ENCODE results near the gene ADRA2B. TPM values are rescaled to one million over a fixed set of nuclear protein-coding genes. Genes with fewer than 3 reads are reported as not detected.

The ADRA2B gene
- polyA plus RNA-seq, 4 donors, result 0.69 to 1.5 TPM; not detected in 2

GRCh38 chr2:96117701-96118588 lies 1.6 kb upstream of the ADRA2B start:
- H3K36me3 ChIP-seq (ENCODE audit: control insufficient read depth in 3 of 3, insufficient read depth in 2 of 3, low read depth in 1 of 3, low read length in 3 of 3), result no peaks in the 10 kb centered on the region
- no peak overlapping the region for H3K27ac ChIP-seq (ENCODE audit: low read depth in 1 of 3, low read length in 2 of 3)
- peaks cover 0 to 7% of the 10 kb centered on the region in 2 donors for H3K9me3 ChIP-seq (ENCODE audit: control insufficient read depth in 2 of 2, insufficient read depth in 1 of 2, low read depth in 1 of 2, low read length in 1 of 2)
- 37 to 53% (median 38%) methylated on average over 17 of the region's 17 CpGs for WGBS, 3 donors
- peaks cover 0 to 5% (median 2%) of the 10 kb centered on the region in 3 donors for H3K4me1 ChIP-seq (ENCODE audit: control insufficient read depth in 3 of 3, insufficient read depth in 2 of 3, low read depth in 1 of 3, low read length in 2 of 3)
- H3K27me3 ChIP-seq (ENCODE audit: control insufficient read depth in 3 of 3, insufficient read depth in 3 of 3, low read length in 3 of 3), result peaks cover 0 to 41% (median 8%) of the 10 kb centered on the region in 3 donors
- no peak overlapping the region for H3K4me3 ChIP-seq (ENCODE audit: low read depth in 1 of 3, low read length in 3 of 3)
- peak; percentile 9 to 27 for DNase-seq
- no peak for FAIRE-seq

- 1 to 3% (median 1%) methylated on average over 40 to 62 of the region's 62 CpGs for WGBS, 3 donors
These were observed 635 bp upstream of the ADRA2B start for GRCh38 chr2:96116879-96117533.

GRCh38 chr2:96115631-96116423 lies 544 bp downstream of the ADRA2B start:
- Histone ChIP-seq H3K4me1 (ENCODE audit: control insufficient read depth in 3 of 3, insufficient read depth in 2 of 3, low read depth in 1 of 3, low read length in 2 of 3) (peaks cover 0 to 5% (median 2%) of the 10 kb centered on the region in 3 donors), H3K27ac (ENCODE audit: low read depth in 1 of 3, low read length in 2 of 3) (no peak overlapping the region), H3K4me3 (ENCODE audit: low read depth in 1 of 3, low read length in 3 of 3) (peak overlapping the region in 2 of 3 donors; percentile 10 to 61), H3K9me3 (ENCODE audit: control insufficient read depth in 2 of 2, insufficient read depth in 1 of 2, low read depth in 1 of 2, low read length in 1 of 2) (peaks cover 0 to 7% of the 10 kb centered on the region in 2 donors), H3K36me3 (ENCODE audit: control insufficient read depth in 3 of 3, insufficient read depth in 2 of 3, low read depth in 1 of 3, low read length in 3 of 3) (no peaks in the 10 kb centered on the region), H3K27me3 (ENCODE audit: control insufficient read depth in 3 of 3, insufficient read depth in 3 of 3, low read length in 3 of 3) (peaks cover 0 to 37% (median 8%) of the 10 kb centered on the region in 3 donors)
- peak in 1 of 2 donors; percentile 16 for DNase-seq
- no peak for FAIRE-seq
- 45 to 68% (median 65%) methylated on average over 63 to 77 of the region's 77 CpGs for WGBS, 3 donors

More at GRCh38 chr2:96116879-96117533, 635 bp upstream of the ADRA2B start:
- Histone ChIP-seq H3K9me3 (ENCODE audit: control insufficient read depth in 2 of 2, insufficient read depth in 1 of 2, low read depth in 1 of 2, low read length in 1 of 2) (peaks cover 0 to 7% of the 10 kb centered on the region in 2 donors), H3K4me3 (ENCODE audit: low read depth in 1 of 3, low read length in 3 of 3) (peak overlapping the region; percentile 5 to 61 (median 38)), H3K36me3 (ENCODE audit: control insufficient read depth in 3 of 3, insufficient read depth in 2 of 3, low read depth in 1 of 3, low read length in 3 of 3) (no peaks in the 10 kb centered on the region), H3K4me1 (ENCODE audit: control insufficient read depth in 3 of 3, insufficient read depth in 2 of 3, low read depth in 1 of 3, low read length in 2 of 3) (peaks cover 0 to 5% (median 2%) of the 10 kb centered on the region in 3 donors), H3K27me3 (ENCODE audit: control insufficient read depth in 3 of 3, insufficient read depth in 3 of 3, low read length in 3 of 3) (peaks cover 0 to 41% (median 8%) of the 10 kb centered on the region in 3 donors), H3K27ac (ENCODE audit: low read depth in 1 of 3, low read length in 2 of 3) (no peak overlapping the region)
- FAIRE-seq (no peak), DNase-seq (peak; percentile 54 to 81)

GRCh38 chr2:96114903-96115581 lies 1.3 kb downstream of the ADRA2B start:
- WGBS, 3 donors, result 92 to 97% (median 96%) methylated on average over 22 to 24 of the region's 24 CpGs
- H3K27me3 ChIP-seq (ENCODE audit: control insufficient read depth in 3 of 3, insufficient read depth in 3 of 3, low read length in 3 of 3), result peaks cover 0 to 33% (median 8%) of the 10 kb centered on the region in 3 donors

GRCh38 chr2:96114546-96114902 lies 1.8 kb downstream of the ADRA2B start:
- WGBS, 3 donors, result 87 to 90% (median 88%) methylated on average over 13 of the region's 13 CpGs
- FAIRE-seq (no peak), DNase-seq (no peak)
- Histone ChIP-seq H3K4me1 (ENCODE audit: control insufficient read depth in 3 of 3, insufficient read depth in 2 of 3, low read depth in 1 of 3, low read length in 2 of 3) (peaks cover 0 to 15% (median 2%) of the 10 kb centered on the region in 3 donors), H3K4me3 (ENCODE audit: low read depth in 1 of 3, low read length in 3 of 3) (no peak overlapping the region), H3K27ac (ENCODE audit: low read depth in 1 of 3, low read length in 2 of 3) (no peak overlapping the region), H3K9me3 (ENCODE audit: control insufficient read depth in 2 of 2, insufficient read depth in 1 of 2, low read depth in 1 of 2, low read length in 1 of 2) (peaks cover 0 to 7% of the 10 kb centered on the region in 2 donors), H3K36me3 (ENCODE audit: control insufficient read depth in 3 of 3, insufficient read depth in 2 of 3, low read depth in 1 of 3, low read length in 3 of 3) (no peaks in the 10 kb centered on the region), H3K27me3 (ENCODE audit: control insufficient read depth in 3 of 3, insufficient read depth in 3 of 3, low read length in 3 of 3) (peaks cover 0 to 30% (median 8%) of the 10 kb centered on the region in 3 donors)

More at GRCh38 chr2:96114903-96115581, 1.3 kb downstream of the ADRA2B start:
- no peaks in the 10 kb centered on the region for H3K36me3 ChIP-seq (ENCODE audit: control insufficient read depth in 3 of 3, insufficient read depth in 2 of 3, low read depth in 1 of 3, low read length in 3 of 3)
- H3K4me3 ChIP-seq (ENCODE audit: low read depth in 1 of 3, low read length in 3 of 3), result no peak overlapping the region
- H3K4me1 ChIP-seq (ENCODE audit: control insufficient read depth in 3 of 3, insufficient read depth in 2 of 3, low read depth in 1 of 3, low read length in 2 of 3), result peaks cover 0 to 10% (median 2%) of the 10 kb centered on the region in 3 donors
- FAIRE-seq, result no peak
- H3K9me3 ChIP-seq (ENCODE audit: control insufficient read depth in 2 of 2, insufficient read depth in 1 of 2, low read depth in 1 of 2, low read length in 1 of 2), result peaks cover 0 to 7% of the 10 kb centered on the region in 2 donors
- no peak overlapping the region for H3K27ac ChIP-seq (ENCODE audit: low read depth in 1 of 3, low read length in 2 of 3)
- no peak for DNase-seq

- H3K27me3 ChIP-seq (ENCODE audit: control insufficient read depth in 3 of 3, insufficient read depth in 3 of 3, low read length in 3 of 3), result peaks cover 0 to 27% (median 7%) of the 10 kb centered on the region in 3 donors
- no peak overlapping the region for H3K27ac ChIP-seq (ENCODE audit: low read depth in 1 of 3, low read length in 2 of 3)
- FAIRE-seq, result no peak
- DNase-seq, result no peak
- H3K4me3 ChIP-seq (ENCODE audit: low read depth in 1 of 3, low read length in 3 of 3), result no peak overlapping the region
- WGBS, 3 donors, result 89 to 92% (median 90%) methylated on average over 17 of the region's 17 CpGs
- peaks cover 0 to 7% of the 10 kb centered on the region in 2 donors for H3K9me3 ChIP-seq (ENCODE audit: control insufficient read depth in 2 of 2, insufficient read depth in 1 of 2, low read depth in 1 of 2, low read length in 1 of 2)
- no peaks in the 10 kb centered on the region for H3K36me3 ChIP-seq (ENCODE audit: control insufficient read depth in 3 of 3, insufficient read depth in 2 of 3, low read depth in 1 of 3, low read length in 3 of 3)
- H3K4me1 ChIP-seq (ENCODE audit: control insufficient read depth in 3 of 3, insufficient read depth in 2 of 3, low read depth in 1 of 3, low read length in 2 of 3), result peaks cover 0 to 21% (median 2%) of the 10 kb centered on the region in 3 donors
These were observed 2.4 kb downstream of the ADRA2B start for GRCh38 chr2:96113951-96114350.

GRCh38 chr2:96113367-96113677 lies 3.0 kb downstream of the ADRA2B start:
- no peak overlapping the region for H3K4me3 ChIP-seq (ENCODE audit: low read depth in 1 of 3, low read length in 3 of 3)
- peaks cover 0 to 7% of the 10 kb centered on the region in 2 donors for H3K9me3 ChIP-seq (ENCODE audit: control insufficient read depth in 2 of 2, insufficient read depth in 1 of 2, low read depth in 1 of 2, low read length in 1 of 2)
- FAIRE-seq, result no peak
- H3K4me1 ChIP-seq (ENCODE audit: control insufficient read depth in 3 of 3, insufficient read depth in 2 of 3, low read depth in 1 of 3, low read length in 2 of 3), result peaks cover 0 to 27% (median 2%) of the 10 kb centered on the region in 3 donors
- DNase-seq, result no peak
- H3K27ac ChIP-seq (ENCODE audit: low read depth in 1 of 3, low read length in 2 of 3), result no peak overlapping the region
- H3K27me3 ChIP-seq (ENCODE audit: control insufficient read depth in 3 of 3, insufficient read depth in 3 of 3, low read length in 3 of 3), result peaks cover 0 to 26% (median 4%) of the 10 kb centered on the region in 3 donors
- 83 to 87% (median 86%) methylated on average over 7 of the region's 7 CpGs for WGBS, 3 donors
- no peaks in the 10 kb centered on the region for H3K36me3 ChIP-seq (ENCODE audit: control insufficient read depth in 3 of 3, insufficient read depth in 2 of 3, low read depth in 1 of 3, low read length in 3 of 3)
